HEK293T (cell line): ENCODE measurements around the gene TRIM6.

Experiments used
- CTCF ChIA-PET: fragments of 350-600 bp; formaldehyde crosslinking; extraction: SDS; loops from one replicate; lab custom pipeline; 2021; ENCODE audit warnings: antibody characterized with exemption, inconsistent platforms; lab: Yijun Ruan, JAX
- POLR2A ChIA-PET: fragments of 350-600 bp; formaldehyde crosslinking; extraction: SDS; loops from one replicate; lab custom pipeline; 2020; ENCODE audit warnings: antibody characterized with exemption, inconsistent platforms; lab: Yijun Ruan, JAX
- DNase-seq: peaks from one replicate; pipeline ENCODE4 v3.0.0; 2012; ENCODE audit warnings: mixed read lengths; ENCODE audit errors: extremely low spot score
- ARNT ChIP-seq: fragments of 450-650 bp; IDR thresholded peaks from 2 replicates; pipeline ENCODE4 v1.6.1; 2017; ENCODE audit warnings: mild to moderate bottlenecking
- BHLHE40 ChIP-seq: fragments of 450-650 bp; IDR thresholded peaks from 2 replicates; pipeline ENCODE4 v1.6.1; 2016; ENCODE audit warnings: mild to moderate bottlenecking, moderate library complexity, borderline replicate concordance
- CTBP1 ChIP-seq: fragments of 450-650 bp; IDR thresholded peaks from 2 replicates; pipeline ENCODE4 v1.6.1; 2016; ENCODE audit warnings: borderline replicate concordance
- ELF4 ChIP-seq: fragments of 450-650 bp; IDR thresholded peaks from 2 replicates; pipeline ENCODE4 v1.6.1; 2017; ENCODE audit warnings: antibody characterized with exemption
- FOXA1 ChIP-seq: fragments of 450-650 bp; IDR thresholded peaks from 2 replicates; pipeline ENCODE4 v1.6.1; 2016; ENCODE audit warnings: mild to moderate bottlenecking
- FOXK2 ChIP-seq: fragments of 450-650 bp; IDR thresholded peaks from 2 replicates; pipeline ENCODE4 v1.6.1; 2016; ENCODE audit warnings: mild to moderate bottlenecking
- FOXM1 ChIP-seq: fragments of 450-650 bp; IDR thresholded peaks from 2 replicates; pipeline ENCODE4 v1.6.1; 2017; ENCODE audit warnings: mild to moderate bottlenecking, borderline replicate concordance
- HDGF ChIP-seq: fragments of 450-650 bp; IDR thresholded peaks from 2 replicates; pipeline ENCODE4 v1.6.1; 2017; ENCODE audit warnings: antibody characterized with exemption, borderline replicate concordance
- L3MBTL2 ChIP-seq: fragments of 450-650 bp; conservative IDR thresholded peaks from 2 replicates; pipeline ENCODE4 v1.6.1; 2016; ENCODE audit warnings: mild to moderate bottlenecking
- LEF1 ChIP-seq: fragments of 450-650 bp; IDR thresholded peaks from 2 replicates; pipeline ENCODE4 v1.6.1; 2017; ENCODE audit warnings: mild to moderate bottlenecking, borderline replicate concordance
- NFRKB ChIP-seq: fragments of 450-650 bp; IDR thresholded peaks from 2 replicates; pipeline ENCODE4 v1.6.1; 2016; ENCODE audit warnings: mild to moderate bottlenecking, moderate library complexity
- SP1 ChIP-seq: fragments of 450-650 bp; IDR thresholded peaks from 2 replicates; pipeline ENCODE4 v1.6.1; 2017
- SUZ12 ChIP-seq: fragments of 450-650 bp; IDR thresholded peaks from 2 replicates; pipeline ENCODE4 v1.6.1; 2016; ENCODE audit warnings: mild to moderate bottlenecking
- TARDBP ChIP-seq: fragments of 450-650 bp; IDR thresholded peaks from 2 replicates; pipeline ENCODE4 v1.6.1; 2016
- ZNF384 ChIP-seq: fragments of 450-650 bp; IDR thresholded peaks from 2 replicates; pipeline ENCODE4 v1.6.1; 2016
- TF ChIP-seq, protein P1 (sequence below): fragments of 450-650 bp; IDR thresholded peaks from 2 replicates; pipeline ENCODE4 v1.6.1; 2016

The TRIM6 gene

GRCh38 chr11:5658318-5658717, 61.9 kb downstream of the TRIM6 start:
- TF ChIP-seq L3MBTL2 (no peak), CTBP1 (no peak), FOXA1 (no peak), ZNF384 (no peak), SP1 (no peak), FOXK2 (no peak), LEF1 (no peak), TARDBP (no peak), NFRKB (no peak), SUZ12 (no peak), FOXM1 (no peak), BHLHE40 (no peak), HDGF (no peak), ELF4 (no peak), ARNT (no peak)
- TF ChIP-seq, protein P1, sequence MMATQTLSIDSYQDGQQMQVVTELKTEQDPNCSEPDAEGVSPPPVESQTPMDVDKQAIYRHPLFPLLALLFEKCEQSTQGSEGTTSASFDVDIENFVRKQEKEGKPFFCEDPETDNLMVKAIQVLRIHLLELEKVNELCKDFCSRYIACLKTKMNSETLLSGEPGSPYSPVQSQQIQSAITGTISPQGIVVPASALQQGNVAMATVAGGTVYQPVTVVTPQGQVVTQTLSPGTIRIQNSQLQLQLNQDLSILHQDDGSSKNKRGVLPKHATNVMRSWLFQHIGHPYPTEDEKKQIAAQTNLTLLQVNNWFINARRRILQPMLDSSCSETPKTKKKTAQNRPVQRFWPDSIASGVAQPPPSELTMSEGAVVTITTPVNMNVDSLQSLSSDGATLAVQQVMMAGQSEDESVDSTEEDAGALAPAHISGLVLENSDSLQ = no peak
- ChIA-PET POLR2A (no interaction called here), CTCF (no interaction called here)
- no peak for DNase-seq
